HUES6 (cell line): ENCODE measurements around the gene EPB41L4B.
A peak's percentile ranks its signal among the peaks of the same experiment; 100 is the strongest.

Experiments used
- H3K27ac ChIP-seq: 2 replicates; pipeline ENCODE4 v1.7.0; 2013; ENCODE audit warnings: low read depth, mild to moderate bottlenecking, low read length, inconsistent platforms
- H3K27me3 ChIP-seq: 2 replicates; pipeline ENCODE4 v1.6.1; 2013; ENCODE audit warnings: low read length; ENCODE audit not compliant: control insufficient read depth, insufficient read depth
- H3K36me3 ChIP-seq: 2 replicates; pipeline ENCODE4 v1.6.1; 2013; ENCODE audit warnings: low read length; ENCODE audit not compliant: control insufficient read depth, insufficient read depth
- H3K4me1 ChIP-seq: 2 replicates; pipeline ENCODE4 v1.6.1; 2013; ENCODE audit warnings: low read length; ENCODE audit not compliant: control insufficient read depth, insufficient read depth
- H3K4me3 ChIP-seq: 2 replicates; pipeline ENCODE4 v1.5.1; 2013; ENCODE audit warnings: low read depth, low read length
- H3K9ac ChIP-seq: one replicate; pipeline ENCODE4 v1.6.1; 2013; ENCODE audit warnings: mild to moderate bottlenecking, low read length
- H3K9me3 ChIP-seq: 2 replicates; pipeline ENCODE4 v1.6.1; 2013; ENCODE audit warnings: low read depth, low read length; ENCODE audit not compliant: control insufficient read depth, insufficient read depth

The EPB41L4B gene

DNA sequence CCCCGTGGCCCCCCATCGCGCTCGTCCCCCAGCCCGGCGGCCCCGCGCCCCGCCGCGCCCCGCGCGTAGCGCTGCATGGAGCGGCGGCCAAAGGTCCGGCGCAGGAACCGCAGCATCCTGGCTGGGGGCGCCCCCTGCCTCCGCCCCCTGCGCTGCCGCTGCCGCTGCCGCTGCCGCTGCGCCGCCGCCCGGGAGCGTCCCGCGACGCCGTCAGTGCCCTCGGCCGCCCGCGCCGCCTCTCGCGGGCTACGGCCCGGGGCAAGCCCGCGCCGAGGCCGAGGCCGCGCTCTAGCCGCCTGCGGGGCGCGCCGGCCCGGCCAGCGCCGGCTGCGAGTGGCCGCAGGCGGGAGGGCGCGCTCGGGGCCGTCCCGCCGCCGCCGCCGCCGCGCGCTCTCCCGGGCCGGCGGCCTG lies 523 bp downstream of the EPB41L4B start:
- H3K9ac ChIP-seq = no peak overlapping the region
- H3K9me3 ChIP-seq = no peaks in the 10 kb centered on the region
- H3K27ac ChIP-seq = no peak overlapping the region
- H3K36me3 ChIP-seq = no peaks in the 10 kb centered on the region
- peaks cover 30% of the 10 kb centered on the region for H3K27me3 ChIP-seq
- H3K4me3 ChIP-seq = no peak overlapping the region; the same call in 1 of the 2 replicates
- peaks cover 27% of the 10 kb centered on the region for H3K4me1 ChIP-seq

DNA sequence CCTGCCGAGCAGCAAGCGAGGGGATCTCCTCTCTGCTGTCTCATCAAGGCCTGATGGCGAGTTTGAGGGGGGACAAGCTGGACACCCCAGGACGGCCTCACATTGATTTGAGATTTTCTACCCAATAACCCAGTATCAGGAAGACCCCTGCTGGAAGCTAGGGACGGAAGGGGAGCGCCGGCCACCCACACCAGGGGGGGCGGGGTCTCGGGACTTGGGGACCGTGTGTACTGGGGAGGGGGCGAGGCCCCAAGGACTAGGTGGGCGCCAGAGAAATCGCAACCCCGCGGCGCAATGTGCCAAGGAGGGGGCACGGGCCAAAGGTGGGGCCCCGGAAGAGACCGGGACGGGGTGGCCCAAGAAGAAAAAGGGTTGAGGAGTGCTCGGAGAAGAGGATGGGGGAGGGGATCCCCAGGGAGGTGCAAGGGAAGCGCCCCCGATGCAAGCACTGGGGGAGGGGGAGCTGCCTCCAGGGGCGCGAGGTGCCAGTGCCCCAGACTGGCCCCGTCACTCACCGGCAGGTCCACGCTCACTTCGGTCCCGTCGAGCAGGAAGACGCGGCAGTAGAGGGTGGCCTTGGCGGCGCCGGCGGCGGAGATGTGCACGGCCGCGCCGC lies 1.1 kb downstream of the EPB41L4B start:
- Histone ChIP-seq H3K4me3 (peak overlapping the region; percentile 72), H3K9ac (peak overlapping the region; percentile 69), H3K4me1 (peaks cover 33% of the 10 kb centered on the region), H3K27ac (no peak overlapping the region), H3K36me3 (no peaks in the 10 kb centered on the region), H3K9me3 (no peaks in the 10 kb centered on the region), H3K27me3 (peaks cover 30% of the 10 kb centered on the region)

DNA sequence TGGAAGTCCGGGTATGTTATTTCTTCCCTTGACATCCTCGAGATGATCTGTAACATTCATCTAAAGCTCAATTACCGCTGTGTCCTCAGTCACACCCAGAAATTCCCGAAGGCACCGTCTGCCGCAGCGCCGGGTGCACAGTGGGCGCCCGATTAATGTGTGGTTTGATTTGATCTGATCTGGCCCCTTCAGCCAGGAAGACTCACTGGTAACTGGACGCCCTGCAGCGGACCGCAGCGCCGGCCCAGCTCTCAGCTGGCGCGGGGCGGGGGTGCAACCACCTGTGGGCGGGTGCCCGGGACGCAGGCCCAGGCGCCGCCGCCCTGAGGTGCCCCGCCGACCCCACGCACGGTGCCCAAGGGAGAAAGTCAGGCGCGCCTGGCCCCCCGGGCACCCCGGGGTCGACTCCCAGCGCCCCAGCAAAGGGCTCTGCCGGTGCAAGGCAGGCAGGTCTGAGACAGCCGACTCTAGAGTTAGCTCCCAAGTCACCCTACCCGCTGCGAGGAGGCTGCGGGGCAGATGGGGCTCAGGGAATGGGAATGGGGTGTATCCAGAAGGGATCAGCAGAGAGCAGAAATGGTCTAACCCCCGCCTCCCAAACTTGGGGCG lies 1.7 kb downstream of the EPB41L4B start:
- peak overlapping the region; percentile 72 for H3K4me3 ChIP-seq
- H3K4me1 ChIP-seq = peaks cover 39% of the 10 kb centered on the region
- H3K9ac ChIP-seq = peak overlapping the region; percentile 24
- H3K27me3 ChIP-seq = peaks cover 30% of the 10 kb centered on the region
- no peaks in the 10 kb centered on the region for H3K9me3 ChIP-seq
- H3K27ac ChIP-seq = peak overlapping the region; percentile 36; the same call in 1 of the 2 replicates
- H3K36me3 ChIP-seq = no peaks in the 10 kb centered on the region

DNA sequence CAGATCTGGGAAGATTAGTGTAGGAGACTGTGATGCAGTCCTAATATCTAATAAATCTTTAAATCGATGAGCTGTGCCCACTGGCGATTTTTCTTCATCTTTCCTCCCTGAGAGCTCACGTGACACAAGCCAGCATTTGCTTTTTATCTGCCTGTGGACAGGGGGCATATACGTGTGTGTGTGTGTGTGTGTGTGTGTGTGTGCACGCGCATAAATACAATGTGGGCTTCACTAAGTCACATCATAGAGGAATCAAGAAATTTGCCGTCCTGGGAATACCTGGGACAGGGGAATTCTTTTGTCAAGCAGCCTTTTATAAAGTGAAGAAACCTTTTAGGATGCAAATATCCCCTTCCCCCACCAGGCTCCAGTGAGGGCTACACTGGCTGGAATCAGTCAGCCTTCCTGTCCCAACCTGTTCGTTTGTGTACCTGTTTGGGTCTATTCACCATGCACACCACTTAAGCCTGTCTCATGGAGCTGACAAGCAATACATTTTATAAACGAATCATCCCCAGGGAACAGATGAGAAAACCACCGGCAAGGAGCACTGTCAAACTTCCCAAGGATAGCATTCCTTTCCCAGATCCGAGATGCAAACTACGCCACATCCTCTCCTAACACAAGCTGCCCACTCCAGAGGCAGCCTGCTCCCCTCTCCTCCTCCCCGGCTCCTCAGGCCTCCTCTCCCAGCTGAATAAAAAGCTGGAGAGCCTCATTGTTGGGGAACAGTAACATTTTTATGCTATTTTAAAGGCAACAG lies 2.7 kb downstream of the EPB41L4B start:
- peaks cover 48% of the 10 kb centered on the region for H3K4me1 ChIP-seq
- H3K36me3 ChIP-seq = no peaks in the 10 kb centered on the region
- H3K9ac ChIP-seq = peak overlapping the region; percentile 43
- no peaks in the 10 kb centered on the region for H3K9me3 ChIP-seq
- H3K27ac ChIP-seq = peak overlapping the region; percentile 37
- peak overlapping the region; percentile 72 for H3K4me3 ChIP-seq
- peaks cover 30% of the 10 kb centered on the region for H3K27me3 ChIP-seq

DNA sequence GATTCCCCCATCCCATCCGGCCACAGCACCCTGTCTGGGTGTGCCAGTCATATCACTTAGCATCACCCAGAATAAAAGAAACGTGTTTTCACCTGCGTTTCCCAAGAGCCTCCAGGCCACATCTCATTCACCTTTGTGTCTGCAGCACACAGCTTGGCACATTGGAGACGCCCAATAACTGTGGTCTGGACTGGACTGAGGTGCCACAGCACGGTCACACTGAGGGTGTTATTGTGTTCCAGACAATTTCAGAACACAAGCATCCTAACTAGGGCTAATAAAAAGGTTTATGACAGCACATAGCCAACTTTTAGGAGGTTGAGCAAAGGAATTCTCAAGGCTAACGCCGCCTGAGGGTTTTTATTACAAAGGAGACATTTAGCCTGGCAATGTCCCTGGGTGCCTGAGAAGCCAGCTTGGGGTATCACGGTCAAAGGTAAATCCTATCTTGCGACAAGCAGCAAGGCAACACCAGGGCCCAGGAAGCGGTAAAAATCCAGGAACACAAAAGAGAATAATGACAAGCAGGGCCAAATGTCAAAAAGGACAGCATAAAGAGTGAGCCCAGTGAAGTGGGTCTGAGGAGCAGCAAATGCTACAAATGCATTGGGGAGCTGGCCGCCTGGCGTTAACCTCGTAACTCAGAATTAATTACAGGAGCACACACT lies 3.4 kb downstream of the EPB41L4B start:
- no peaks in the 10 kb centered on the region for H3K36me3 ChIP-seq
- peak overlapping the region; percentile 72 for H3K4me3 ChIP-seq
- H3K4me1 ChIP-seq = peaks cover 54% of the 10 kb centered on the region
- H3K27ac ChIP-seq = peak overlapping the region; percentile 37
- peak overlapping the region; percentile 43 for H3K9ac ChIP-seq
- no peaks in the 10 kb centered on the region for H3K9me3 ChIP-seq
- peaks cover 29% of the 10 kb centered on the region for H3K27me3 ChIP-seq

DNA sequence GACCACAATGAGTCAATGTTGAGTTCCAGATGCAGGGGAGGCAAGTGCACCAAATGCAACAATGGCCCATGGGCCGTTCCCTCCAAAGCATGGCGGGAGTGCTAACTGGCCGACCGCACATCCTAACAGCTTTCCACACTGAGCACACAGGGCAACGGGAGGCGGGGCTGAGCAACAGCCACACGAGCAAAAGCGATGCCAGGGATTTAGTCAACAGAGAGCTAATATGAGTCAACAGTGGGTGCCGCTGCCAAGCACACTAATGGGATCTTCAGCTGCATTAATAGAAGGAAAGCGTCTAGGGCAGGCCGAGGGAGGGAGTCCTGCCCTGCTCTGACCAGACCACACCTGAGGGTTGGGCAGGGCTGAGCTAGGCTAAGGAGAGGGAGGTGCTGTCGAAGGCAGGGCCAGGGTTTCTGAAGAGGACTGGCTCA lies 4.6 kb downstream of the EPB41L4B start:
- Histone ChIP-seq H3K4me1 (peaks cover 64% of the 10 kb centered on the region), H3K4me3 (no peak overlapping the region), H3K27me3 (peaks cover 18% of the 10 kb centered on the region; the same call in 1 of the 2 replicates), H3K9ac (no peak overlapping the region), H3K27ac (no peak overlapping the region), H3K9me3 (no peaks in the 10 kb centered on the region), H3K36me3 (no peaks in the 10 kb centered on the region)

DNA sequence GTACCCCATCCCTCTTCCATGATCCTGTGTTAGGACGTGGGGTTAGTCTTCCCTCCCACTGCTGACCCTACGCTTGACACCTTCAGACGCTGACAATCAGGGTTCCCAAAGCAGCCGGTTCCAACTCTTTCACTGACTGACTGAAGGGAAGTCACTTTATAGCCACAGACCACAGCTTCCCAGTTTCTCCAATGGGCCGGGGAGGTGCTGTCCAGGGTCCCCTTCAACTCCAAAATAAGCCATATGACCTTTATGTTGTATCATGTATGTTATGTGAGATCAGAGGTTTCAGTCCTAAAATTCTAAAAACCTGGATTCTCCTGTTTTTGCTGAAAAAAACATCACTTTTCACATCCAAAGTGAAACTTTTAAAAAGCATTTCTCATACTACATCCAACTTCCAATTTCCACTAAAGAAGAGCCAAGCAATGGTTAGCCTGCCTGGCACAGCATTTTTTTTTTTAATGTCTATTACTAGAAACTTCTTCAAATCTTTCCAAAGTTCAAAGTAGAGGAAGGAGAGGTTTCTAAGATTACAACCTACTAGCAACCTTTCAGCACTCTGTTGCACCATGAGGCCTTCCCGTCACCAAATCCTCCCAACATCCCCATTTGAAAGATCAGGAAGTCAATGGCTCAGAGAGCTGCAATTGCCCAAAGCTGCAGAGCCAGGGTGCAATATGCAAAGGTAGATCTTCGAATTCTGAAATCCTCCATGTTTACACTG lies 5.2 kb downstream of the EPB41L4B start:
- H3K27me3 ChIP-seq = peaks cover 18% of the 10 kb centered on the region; the same call in 1 of the 2 replicates

DNA sequence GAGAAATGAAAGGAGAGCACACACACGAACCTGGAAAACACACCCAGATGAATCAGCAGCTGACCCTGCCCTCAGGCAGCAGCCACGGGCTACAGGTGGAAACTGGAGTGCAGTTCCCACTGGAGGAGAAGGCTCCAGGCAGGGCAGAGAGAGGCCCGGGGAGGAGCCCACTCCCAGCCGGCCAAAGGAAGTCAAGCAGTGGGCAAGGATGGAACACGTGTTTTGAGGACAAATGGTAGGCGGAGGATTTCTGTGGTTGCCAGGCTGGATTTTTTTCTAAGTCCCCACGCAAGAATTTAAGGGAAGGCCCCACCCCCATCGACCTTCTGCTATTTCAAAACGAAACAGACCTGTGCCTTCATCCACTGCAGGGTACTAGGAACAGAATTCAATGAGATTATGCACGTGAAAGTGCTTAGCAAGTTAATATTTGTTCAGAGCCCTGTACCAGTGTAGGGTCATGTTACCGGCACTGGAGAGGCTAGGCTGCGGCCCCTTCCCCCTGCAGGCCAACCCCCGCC lies 6.8 kb downstream of the EPB41L4B start:
- H3K4me3 ChIP-seq = no peak overlapping the region
- peaks cover 61% of the 10 kb centered on the region for H3K4me1 ChIP-seq
- no peak overlapping the region for H3K27ac ChIP-seq

More for the DNA sequence above, 5.2 kb downstream of the EPB41L4B start:
- H3K4me1 ChIP-seq = peaks cover 61% of the 10 kb centered on the region
- no peak overlapping the region for H3K27ac ChIP-seq
- H3K4me3 ChIP-seq = no peak overlapping the region
- no peaks in the 10 kb centered on the region for H3K36me3 ChIP-seq
- H3K9ac ChIP-seq = no peak overlapping the region
- H3K9me3 ChIP-seq = no peaks in the 10 kb centered on the region

DNA sequence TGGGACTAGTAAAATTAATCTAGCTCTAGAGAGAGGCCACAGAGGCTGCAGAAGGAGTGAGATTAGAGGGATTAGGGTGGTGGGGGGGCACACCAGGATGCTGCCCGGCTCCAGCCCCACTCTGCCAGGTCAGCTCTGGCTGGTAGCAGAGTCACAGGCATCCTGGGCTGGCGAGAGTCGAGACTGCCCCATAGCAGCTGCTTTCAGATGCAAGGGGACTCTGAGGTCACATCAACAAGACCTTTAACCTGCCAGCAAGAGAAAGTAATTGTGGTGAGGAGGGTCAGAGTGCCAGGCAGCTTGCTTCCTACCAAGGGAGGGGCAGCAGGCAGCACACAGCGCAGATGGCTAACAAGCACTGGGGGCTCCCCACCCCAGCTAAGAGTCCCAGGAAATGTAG lies 7.5 kb downstream of the EPB41L4B start:
- H3K27ac ChIP-seq = no peak overlapping the region
- peaks cover 2% of the 10 kb centered on the region; the same call in 1 of the 2 replicates for H3K27me3 ChIP-seq
- no peaks in the 10 kb centered on the region for H3K9me3 ChIP-seq
- H3K4me3 ChIP-seq = no peak overlapping the region
- H3K36me3 ChIP-seq = no peaks in the 10 kb centered on the region
- H3K9ac ChIP-seq = no peak overlapping the region
- peaks cover 61% of the 10 kb centered on the region for H3K4me1 ChIP-seq

More for the DNA sequence above, 6.8 kb downstream of the EPB41L4B start:
- H3K9me3 ChIP-seq = no peaks in the 10 kb centered on the region
- H3K9ac ChIP-seq = no peak overlapping the region
- H3K27me3 ChIP-seq = peaks cover 9% of the 10 kb centered on the region; the same call in 1 of the 2 replicates
- no peaks in the 10 kb centered on the region for H3K36me3 ChIP-seq

DNA sequence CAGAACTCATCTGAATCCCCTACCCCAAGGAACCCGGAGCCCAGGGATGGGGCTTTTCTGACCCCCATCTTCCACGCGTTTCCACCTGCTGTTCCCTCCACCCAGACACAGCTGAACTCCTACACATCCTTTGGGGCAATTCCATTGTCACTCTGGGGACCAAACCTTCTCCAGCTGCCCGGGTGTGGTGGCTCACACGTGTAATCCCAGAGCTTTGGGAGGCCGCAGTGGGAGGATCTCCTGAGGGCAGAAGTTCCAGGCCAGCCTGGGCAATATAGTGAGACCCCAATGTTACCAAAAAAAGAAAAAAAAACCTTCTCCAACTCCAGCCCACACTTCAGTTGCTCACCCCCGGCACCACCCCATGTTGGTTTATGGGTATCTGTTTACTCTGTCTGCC lies 8.1 kb downstream of the EPB41L4B start:
- Histone ChIP-seq H3K36me3 (no peaks in the 10 kb centered on the region), H3K9me3 (no peaks in the 10 kb centered on the region), H3K4me1 (peaks cover 58% of the 10 kb centered on the region), H3K9ac (no peak overlapping the region), H3K27me3 (no peaks in the 10 kb centered on the region; the same call in 1 of the 2 replicates), H3K27ac (no peak overlapping the region), H3K4me3 (no peak overlapping the region)
